ENCODE data around the gene GRK5. TPM values are rescaled to one million over a fixed set of nuclear protein-coding genes. Genes with fewer than 3 reads are reported as not detected.

Gene GRK5
- total RNA-seq, 1 experiment from 2014 or later: 1.2 TPM

DNA sequence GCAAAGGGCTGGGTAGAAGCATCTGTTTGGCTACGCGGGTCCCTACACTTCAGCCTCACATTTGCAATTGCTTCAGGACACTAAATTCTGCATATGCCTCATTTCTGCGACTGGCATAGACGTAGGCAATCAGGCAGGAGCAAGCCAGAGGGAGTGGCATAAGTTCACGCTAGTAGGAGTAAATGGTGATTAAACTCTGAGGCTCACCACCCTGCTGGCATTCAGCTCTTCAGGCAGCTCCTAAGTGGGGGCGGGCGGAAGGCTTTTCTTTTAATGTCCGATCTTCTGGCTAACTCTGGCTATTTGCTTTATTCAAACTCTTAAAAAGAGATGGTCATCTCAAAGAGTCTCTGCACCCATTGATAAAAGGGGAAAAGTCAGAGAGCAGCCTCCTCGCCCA is 289.9 kb downstream of the GRK5 start:
- TF ChIP-seq CTCF (conservative IDR thresholded peaks at IDR 0.05): no peak
- WGBS (ENCODE audit: extremely low coverage, insufficient read length, low lambda C conversion rate): no CpG with 5 or more reads among the region's 9 CpGs
- H2BK15ac ChIP-seq (ENCODE audit: low read depth, low read length): no peak overlapping the region
- H4K91ac ChIP-seq (ENCODE audit: insufficient read length, low read depth, low read length): no peak overlapping the region
- H2AK5ac ChIP-seq (ENCODE audit: insufficient read length, low read length): no peak overlapping the region
- H3K27me3 ChIP-seq (ENCODE audit: insufficient read depth, low read length): no peaks in the 10 kb centered on the region
- H3K4ac ChIP-seq (ENCODE audit: low read depth, low read length): no peak overlapping the region
- Mint-ChIP-seq H3K4me1 (peaks cover 6 to 26% of the 10 kb centered on the region in 2 experiments), H3K27ac (no peak overlapping the region), H3K4me3 (no peak overlapping the region), H3K36me3 (ENCODE audit: insufficient read depth in 1 of 3, low read depth in 3 of 3) (no peaks in the 10 kb centered on the region), H3K27me3 (ENCODE audit: low read depth) (peaks cover 26% of the 10 kb centered on the region), H3K9me3 (no peaks in the 10 kb centered on the region; a peak in 2 of 5 replicates)
- H2BK5ac ChIP-seq (ENCODE audit: insufficient read length, low read length): no peak overlapping the region
- H3K23ac ChIP-seq (ENCODE audit: insufficient read length, low read depth, low read length): no peak overlapping the region
- H3K56ac ChIP-seq (ENCODE audit: insufficient read length, low read depth, low read length): no peak overlapping the region
- H3K23me2 ChIP-seq (ENCODE audit: insufficient read length, low read depth, low read length, poor library complexity, severe bottlenecking): no peaks in the 10 kb centered on the region
- no peak overlapping the region for H2BK20ac ChIP-seq (ENCODE audit: low read depth, low read length, poor library complexity, severe bottlenecking)
- DNase-seq: no peak
- H4K20me1 ChIP-seq (ENCODE audit: control insufficient read depth, insufficient read depth, insufficient read length): no peaks in the 10 kb centered on the region
- no peak overlapping the region for H3K4me2 ChIP-seq (ENCODE audit: insufficient read depth, insufficient read length, low read length)
- H2BK120ac ChIP-seq (ENCODE audit: low read depth, low read length, poor library complexity, severe bottlenecking): no peak overlapping the region
- H3K4me1 ChIP-seq (ENCODE audit: insufficient read depth, low read length): no peaks in the 10 kb centered on the region
- H4K5ac ChIP-seq (ENCODE audit: insufficient read length, low read depth, low read length): no peak overlapping the region
- no peaks in the 10 kb centered on the region for H3K79me1 ChIP-seq (ENCODE audit: insufficient read depth, low read depth, low read length, poor library complexity, severe bottlenecking)
- no peaks in the 10 kb centered on the region for H3K9me3 ChIP-seq (ENCODE audit: control insufficient read depth, low read depth, low read length)
- H3K14ac ChIP-seq (ENCODE audit: insufficient read depth, low read length): no peak overlapping the region
- H3K79me2 ChIP-seq (ENCODE audit: insufficient read depth, low read length): no peaks in the 10 kb centered on the region
- H3K9ac ChIP-seq (ENCODE audit: extremely low read depth, insufficient read length, low read length): no peak overlapping the region
- no peak overlapping the region for H3K27ac ChIP-seq (ENCODE audit: insufficient read length, low read depth, low read length)
- H4K8ac ChIP-seq (replicated peaks; ENCODE audit: insufficient read length, low read depth, low read length): no peak overlapping the region
- no peak overlapping the region for H2BK12ac ChIP-seq (ENCODE audit: insufficient read length, low read depth, low read length)
- H3T11ph ChIP-seq (ENCODE audit: low read length): no peak overlapping the region
- H3K18ac ChIP-seq (ENCODE audit: insufficient read length, low read depth, low read length): no peak overlapping the region
- H2AFZ ChIP-seq (ENCODE audit: low read length): no peak overlapping the region

Measured in H9 (cell line).